Stimulated activated CD4-positive, alpha-beta T cell treated with anti-CD3 and anti-CD28 coated beads, Interleukin-4, amount 100 ng/mL, for 48 hours (primary cell): ENCODE measurements around the gene PRKAG2.

ENCODE experiments used
- DNase-seq, 2 donors: peaks; one replicate each; pipeline ENCODE4 v3.0.0-alpha.2; 2020; ENCODE audit warnings: low read depth in 2 of 2

The PRKAG2 gene

GRCh38 chr7:151727579-151728285 is 149.2 kb downstream of the PRKAG2 start:
- DNase-seq = peak; percentile 37 to 55

GRCh38 chr7:151726652-151727578 is 150.0 kb downstream of the PRKAG2 start:
- DNase-seq = no peak

GRCh38 chr7:151725844-151726651 is 150.9 kb downstream of the PRKAG2 start:
- no peak for DNase-seq

GRCh38 chr7:151724920-151725584 is 151.9 kb downstream of the PRKAG2 start:
- no peak for DNase-seq

GRCh38 chr7:151724250-151724915 is 152.5 kb downstream of the PRKAG2 start:
- DNase-seq = no peak

GRCh38 chr7:151723321-151723720 is 153.6 kb downstream of the PRKAG2 start:
- no peak for DNase-seq

- DNase-seq = no peak
Observed at GRCh38 chr7:151722533-151722932, 154.4 kb downstream of the PRKAG2 start.

GRCh38 chr7:151721694-151722093 is 155.2 kb downstream of the PRKAG2 start:
- DNase-seq = no peak

- no peak for DNase-seq
Observed at GRCh38 chr7:151721236-151721635, 155.7 kb downstream of the PRKAG2 start.

- DNase-seq = no peak
Observed at GRCh38 chr7:151720280-151720679, 156.6 kb downstream of the PRKAG2 start.

GRCh38 chr7:151719897-151720242 is 157.0 kb downstream of the PRKAG2 start:
- DNase-seq = no peak

- no peak for DNase-seq
Observed at GRCh38 chr7:151719031-151719896, 157.7 kb downstream of the PRKAG2 start.

GRCh38 chr7:151717918-151718317 is 159.0 kb downstream of the PRKAG2 start:
- no peak for DNase-seq

GRCh38 chr7:151717415-151717814 is 159.5 kb downstream of the PRKAG2 start:
- DNase-seq = no peak

GRCh38 chr7:151716323-151716722 is 160.6 kb downstream of the PRKAG2 start:
- no peak for DNase-seq

- no peak for DNase-seq
Observed at GRCh38 chr7:151715666-151716315, 161.1 kb downstream of the PRKAG2 start.

GRCh38 chr7:151714201-151714600 is 162.7 kb downstream of the PRKAG2 start:
- no peak for DNase-seq

GRCh38 chr7:151712810-151713125 is 164.1 kb downstream of the PRKAG2 start:
- no peak for DNase-seq

GRCh38 chr7:151711906-151712809 is 164.8 kb downstream of the PRKAG2 start:
- no peak for DNase-seq
